Left lung (tissue), 10 donors: ENCODE measurements around the gene UQCRFS1. TPM values are rescaled to one million over a fixed set of nuclear protein-coding genes. Genes with fewer than 3 reads are reported as not detected.
"Not testable (repeated sequence)": the region's sequence is repeated elsewhere in the genome, so short reads cannot be mapped to it uniquely, and the experiment has no call there.

Experiments
- ATAC-seq: fragments of 200-7000 bp; cut with Tn5 transposase; one replicate; pipeline ENCODE4 v1.9.1; 2020; ENCODE audit warnings: moderate library complexity
- DNase-seq, 4 donors: peaks; one replicate each; pipeline ENCODE4 v3.0.0-alpha.2; 2013 to 2020
- H3K27ac ChIP-seq, 2 donors: fragments of 200-600 bp; sonication (generic) in 1 of 2; one replicate each; pipeline versions ENCODE4 v1.5.0 to v1.8.0; 2020 to 2021
- H3K27me3 ChIP-seq, 2 donors: fragments of 200-600 bp; sonication (generic) in 1 of 2; one replicate each; pipeline versions ENCODE4 v1.5.0 to v1.8.0; 2020 to 2021
- H3K36me3 ChIP-seq, 2 donors: fragments of 200-600 bp; sonication (generic) in 1 of 2; one replicate each; pipeline versions ENCODE4 v1.5.0 to v1.8.0; 2020 to 2021
- H3K4me1 ChIP-seq, 2 donors: fragments of 200-600 bp; one replicate each; pipeline ENCODE4 v1.8.0; 2021
- H3K4me3 ChIP-seq, 2 donors: fragments of 200-600 bp; sonication (generic) in 1 of 2; one replicate each; pipeline versions ENCODE4 v1.5.0 to v1.8.0; 2020 to 2021; ENCODE audit warnings: mild to moderate bottlenecking in 1 of 2
- H3K9me3 ChIP-seq, 2 donors: fragments of 200-600 bp; sonication (generic) in 1 of 2; one replicate each; pipeline versions ENCODE4 v1.5.0 to v1.8.0; 2020 to 2021
- CTCF ChIP-seq, 2 donors: fragments of 200-600 bp; sonication (generic) in 1 of 2; IDR thresholded peaks; one replicate each; pipeline versions ENCODE4 v1.5.0 to v1.8.0; 2021; ENCODE audit warnings: antibody characterized with exemption in 2 of 2
- intact Hi-C, 2 donors: fragments of 100-400 bp; cut with DNase I; formaldehyde crosslinking; loops; one replicate each; pipeline versions ENCODE4 v1.11.2 to v1.14.2; 2022
- polyA plus RNA-seq, 6 donors: library from polyadenylated mRNA; unstranded; fragments of 120-200 nt; gene quantifications; one replicate each; pipeline ENCODE4 v1.2.1, GENCODE V29; 2013; ENCODE audit not compliant: insufficient read length in 6 of 6
- total RNA-seq, 2 donors: library from RNA; stranded (reverse); fragmentation: NEBNext Ultra II Directional; extraction: Animal tissue kit (Norgen Biotek cat#: 25700); gene quantifications; one replicate each; pipeline ENCODE4 v1.2.1, GENCODE V29; 2021
- donor health status: DM: no; HTN: yes; CAD: no.
- donor health status: DM: no; HTN: no; CAD: no.

The UQCRFS1 gene
- total and polyA plus RNA-seq, 8 donors = 15.9 to 27.8 (median 17.4) TPM

- ATAC-seq = no peak
- Histone ChIP-seq H3K9me3 (no peaks in the 10 kb centered on the region), H3K4me1 (peaks cover 6 to 17% of the 10 kb centered on the region in 2 donors), H3K4me3 (no peak overlapping the region), H3K27me3 (peaks cover 0 to 14% of the 10 kb centered on the region in 2 donors), H3K27ac (no peak overlapping the region), H3K36me3 (no peaks in the 10 kb centered on the region)
- TF ChIP-seq CTCF (IDR thresholded peaks at IDR 0.05) = no peak
- DNase-seq = no peak
- intact Hi-C loops = no loop called here
These were observed 3.1 kb upstream of the UQCRFS1 start for GRCh38 chr19:29216021-29216420.

- no peaks in the 10 kb centered on the region for H3K36me3 ChIP-seq
- no peak overlapping the region for H3K27ac ChIP-seq
- H3K9me3 ChIP-seq = no peaks in the 10 kb centered on the region
- H3K4me3 ChIP-seq = no peak overlapping the region
- peaks cover 6 to 17% of the 10 kb centered on the region in 2 donors for H3K4me1 ChIP-seq
- TF ChIP-seq CTCF (IDR thresholded peaks at IDR 0.05) = no peak
- ATAC-seq (no peak), DNase-seq (no peak)
- intact Hi-C loops = no loop called here
- H3K27me3 ChIP-seq = peaks cover 0 to 14% of the 10 kb centered on the region in 2 donors
These were observed 2.4 kb upstream of the UQCRFS1 start for GRCh38 chr19:29215322-29215845.

GRCh38 chr19:29214411-29214810, 1.5 kb upstream of the UQCRFS1 start:
- no peak for ATAC-seq
- H3K4me1 ChIP-seq = peaks cover 6 to 25% of the 10 kb centered on the region in 2 donors
- DNase-seq = no peak
- H3K4me3 ChIP-seq = no peak overlapping the region
- H3K27ac ChIP-seq = no peak overlapping the region
- TF ChIP-seq CTCF (IDR thresholded peaks at IDR 0.05) = no peak
- intact Hi-C loops = no loop called here
- no peaks in the 10 kb centered on the region for H3K36me3 ChIP-seq
- H3K27me3 ChIP-seq = peaks cover 0 to 7% of the 10 kb centered on the region in 2 donors
- H3K9me3 ChIP-seq = no peaks in the 10 kb centered on the region

GRCh38 chr19:29212356-29212647, 649 bp downstream of the UQCRFS1 start:
- no peak for DNase-seq
- no peak for TF ChIP-seq CTCF (IDR thresholded peaks at IDR 0.05)

GRCh38 chr19:29211562-29212355, 1.2 kb downstream of the UQCRFS1 start:
- H3K27ac ChIP-seq = peak overlapping the region in 1 of 2 donors; percentile 90
- DNase-seq = no peak

More at GRCh38 chr19:29212356-29212647, 649 bp downstream of the UQCRFS1 start:
- no peak for ATAC-seq
- intact Hi-C loops = no loop called here
- Histone ChIP-seq H3K27me3 (no peaks in the 10 kb centered on the region), H3K4me3 (peak overlapping the region; percentile 68 to 87), H3K9me3 (no peaks in the 10 kb centered on the region), H3K27ac (peak overlapping the region; percentile 85 to 90), H3K4me1 (peaks cover 6 to 35% of the 10 kb centered on the region in 2 donors), H3K36me3 (peaks cover 0 to 4% of the 10 kb centered on the region in 2 donors)

GRCh38 chr19:29211041-29211440, 1.9 kb downstream of the UQCRFS1 start:
- Histone ChIP-seq H3K4me1 (peaks cover 6 to 41% of the 10 kb centered on the region in 2 donors), H3K4me3 (peak overlapping the region in 1 of 2 donors; percentile 87), H3K36me3 (peaks cover 0 to 16% of the 10 kb centered on the region in 2 donors)
- DNase-seq, intact Hi-C loops, H3K9me3 ChIP-seq, H3K27ac ChIP-seq, H3K27me3 ChIP-seq, ATAC-seq: not testable (repeated sequence)

More at GRCh38 chr19:29211562-29212355, 1.2 kb downstream of the UQCRFS1 start:
- ATAC-seq = no peak
- H3K27me3 ChIP-seq = no peaks in the 10 kb centered on the region
- peaks cover 0 to 9% of the 10 kb centered on the region in 2 donors for H3K36me3 ChIP-seq
- no peak for TF ChIP-seq CTCF (IDR thresholded peaks at IDR 0.05)
- H3K4me3 ChIP-seq = peak overlapping the region; percentile 68 to 87
- no peaks in the 10 kb centered on the region for H3K9me3 ChIP-seq
- peaks cover 6 to 38% of the 10 kb centered on the region in 2 donors for H3K4me1 ChIP-seq
- intact Hi-C loops = no loop called here

- DNase-seq, H3K9me3 ChIP-seq, intact Hi-C loops, H3K27me3 ChIP-seq, H3K4me3 ChIP-seq, H3K27ac ChIP-seq, ATAC-seq: not testable (repeated sequence)
- Histone ChIP-seq H3K4me1 (peaks cover 6 to 41% of the 10 kb centered on the region in 2 donors), H3K36me3 (peaks cover 0 to 22% of the 10 kb centered on the region in 2 donors)
These were observed 2.4 kb downstream of the UQCRFS1 start for GRCh38 chr19:29210502-29210901.
